ENCODE measurements around the gene ZNF750.
"Not testable (repeated sequence)": the region's sequence is repeated elsewhere in the genome, so short reads cannot be mapped to it uniquely, and the experiment has no call there.

Gene ZNF750

GRCh38 chr17:82793974-82794630 is 45.7 kb downstream of the ZNF750 start:
- no peak for DNase-seq (ENCODE audit: low read depth in 2 of 2)

- no peak for DNase-seq (ENCODE audit: low read depth in 2 of 2)
These were observed 48.3 kb downstream of the ZNF750 start for GRCh38 chr17:82791532-82791931.

GRCh38 chr17:82790391-82790790 is 49.4 kb downstream of the ZNF750 start:
- no peak for DNase-seq (ENCODE audit: low read depth in 2 of 2)

- no peak for DNase-seq (ENCODE audit: low read depth in 2 of 2)
These were observed 50.0 kb downstream of the ZNF750 start for GRCh38 chr17:82789806-82790205.

- no peak for DNase-seq (ENCODE audit: low read depth in 2 of 2)
These were observed 50.7 kb downstream of the ZNF750 start for GRCh38 chr17:82789051-82789592.

- DNase-seq (ENCODE audit: low read depth in 2 of 2) = no peak
These were observed 51.4 kb downstream of the ZNF750 start for GRCh38 chr17:82788206-82789001.

GRCh38 chr17:82787081-82787848 is 52.6 kb downstream of the ZNF750 start:
- DNase-seq (ENCODE audit: low read depth in 2 of 2) = no peak

- DNase-seq (ENCODE audit: low read depth in 2 of 2) = no peak
These were observed 53.4 kb downstream of the ZNF750 start for GRCh38 chr17:82786427-82786826.

- DNase-seq (ENCODE audit: low read depth in 2 of 2) = not testable (repeated sequence)
These were observed 54.2 kb downstream of the ZNF750 start for GRCh38 chr17:82785581-82785980.

GRCh38 chr17:82783498-82783897 is 56.3 kb downstream of the ZNF750 start:
- no peak for DNase-seq (ENCODE audit: low read depth in 2 of 2)

- no peak for DNase-seq (ENCODE audit: low read depth in 2 of 2)
These were observed 57.1 kb downstream of the ZNF750 start for GRCh38 chr17:82782657-82783207.

- DNase-seq (ENCODE audit: low read depth in 2 of 2) = no peak
These were observed 57.9 kb downstream of the ZNF750 start for GRCh38 chr17:82781894-82782274.

- no peak for DNase-seq (ENCODE audit: low read depth in 2 of 2)
These were observed 58.6 kb downstream of the ZNF750 start for GRCh38 chr17:82780971-82781893.

GRCh38 chr17:82780195-82780594 is 59.6 kb downstream of the ZNF750 start:
- no peak for DNase-seq (ENCODE audit: low read depth in 2 of 2)

GRCh38 chr17:82779541-82779940 is 60.3 kb downstream of the ZNF750 start:
- DNase-seq (ENCODE audit: low read depth in 2 of 2) = no peak
